Fibroblast of peridontal ligament (primary cell): ENCODE data around the gene CARD11.

Source experiments
- DNase-seq: peaks from one replicate; pipeline ENCODE4 v3.0.0-alpha.2; 2010; ENCODE audit errors: extremely low read depth

Gene CARD11

DNA sequence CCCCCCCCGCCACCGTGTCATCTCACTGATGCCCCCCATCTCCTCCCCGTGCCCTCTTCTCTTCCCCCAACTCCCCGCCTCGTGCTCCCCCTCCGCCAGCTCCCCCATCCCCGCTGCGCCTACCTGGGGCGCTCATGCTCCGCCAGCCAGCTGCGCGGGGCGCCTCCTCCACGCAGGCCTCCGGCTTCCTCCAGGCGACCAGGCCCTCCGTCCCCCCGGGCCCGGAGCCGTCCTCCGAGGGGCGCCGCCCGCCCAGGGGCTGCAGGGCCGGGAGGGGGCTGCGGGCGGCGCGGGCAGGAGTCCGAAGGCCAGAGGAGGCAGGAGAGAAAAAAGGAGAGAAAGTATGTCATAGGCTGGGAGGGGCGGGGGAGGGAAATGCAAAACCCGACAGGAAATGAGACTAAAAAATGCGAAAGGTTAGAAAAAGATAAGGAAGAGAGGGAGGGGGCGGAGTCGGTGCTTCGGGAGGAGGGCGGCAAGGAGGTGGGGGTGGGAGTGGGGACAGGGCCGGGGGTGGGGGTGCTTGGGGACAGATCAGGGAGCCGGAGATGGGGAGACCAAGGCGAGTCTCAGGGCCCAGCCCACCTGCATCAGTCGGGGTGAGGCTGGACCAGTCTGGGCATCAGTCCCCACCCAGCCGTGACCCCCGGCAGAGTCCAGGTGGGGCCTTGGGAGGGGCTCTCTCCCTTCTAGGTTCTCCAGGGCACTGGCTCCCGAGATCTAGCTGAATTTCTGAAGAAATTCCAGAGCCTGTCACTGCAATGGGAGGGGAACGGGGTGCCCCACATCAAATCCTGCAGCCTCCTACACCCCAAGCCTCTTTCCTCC, at the start of gene CARD11:
TSS of gene CARD11 (minus strand) at position 324 of the 828 bp plus-strand sequence. CDS start 85,361 bp downstream, outside the sequence.
- no peak for DNase-seq

GRCh38 chr7:3092468-3092867, 48.8 kb upstream of the CARD11 start:
- no peak for DNase-seq

- DNase-seq, result no peak
Measured at GRCh38 chr7:3091631-3092030, 48.0 kb upstream of the CARD11 start.

DNA sequence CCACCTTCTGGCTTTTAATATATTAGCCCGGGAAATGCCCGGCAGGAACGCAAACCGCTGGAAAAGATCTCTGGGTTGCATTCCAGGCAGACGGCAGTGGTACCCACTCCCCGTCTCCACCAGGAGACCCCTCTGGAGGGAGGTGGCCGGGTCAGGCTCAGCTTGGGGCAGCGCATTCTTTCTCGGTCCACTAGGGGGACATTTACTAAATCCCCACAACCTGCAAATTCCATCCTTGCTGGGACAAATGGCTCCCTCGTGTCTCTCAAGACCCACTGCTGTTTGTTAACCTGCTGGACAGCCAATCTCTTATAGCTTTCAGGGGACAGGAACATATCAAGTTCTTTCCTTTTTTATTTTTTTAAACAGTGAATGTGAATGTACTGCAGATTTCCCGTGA, 45.8 kb upstream of the CARD11 start:
- DNase-seq, result no peak

DNA sequence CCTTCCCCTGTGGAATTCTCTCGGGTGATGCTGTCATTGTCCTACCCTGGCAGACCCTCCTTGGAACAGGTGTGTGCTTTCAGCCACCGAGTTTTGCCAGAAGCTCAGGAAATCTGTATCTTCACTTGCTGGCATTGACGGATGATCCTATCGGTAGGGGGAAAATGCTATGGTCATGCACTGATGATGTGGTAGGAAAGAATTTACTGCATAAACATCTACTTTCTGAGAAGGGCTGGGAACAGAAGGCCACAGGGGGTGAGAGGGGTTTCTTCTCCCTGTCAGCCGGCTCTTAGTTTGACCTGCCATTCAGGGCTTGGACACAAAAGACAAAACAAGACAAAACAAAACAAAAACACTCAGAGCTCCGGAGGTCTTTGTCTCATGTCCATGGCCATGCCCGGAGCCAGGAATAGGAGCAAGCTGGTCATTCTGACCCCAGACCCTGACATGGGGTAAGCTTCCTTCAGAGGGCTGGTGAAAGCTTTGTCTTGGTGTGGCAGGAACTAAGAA, 43.6 kb upstream of the CARD11 start:
- no peak for DNase-seq

GRCh38 chr7:3083350-3083749, 39.7 kb upstream of the CARD11 start:
- DNase-seq, result no peak

GRCh38 chr7:3082831-3083230, 39.2 kb upstream of the CARD11 start:
- DNase-seq, result no peak

DNA sequence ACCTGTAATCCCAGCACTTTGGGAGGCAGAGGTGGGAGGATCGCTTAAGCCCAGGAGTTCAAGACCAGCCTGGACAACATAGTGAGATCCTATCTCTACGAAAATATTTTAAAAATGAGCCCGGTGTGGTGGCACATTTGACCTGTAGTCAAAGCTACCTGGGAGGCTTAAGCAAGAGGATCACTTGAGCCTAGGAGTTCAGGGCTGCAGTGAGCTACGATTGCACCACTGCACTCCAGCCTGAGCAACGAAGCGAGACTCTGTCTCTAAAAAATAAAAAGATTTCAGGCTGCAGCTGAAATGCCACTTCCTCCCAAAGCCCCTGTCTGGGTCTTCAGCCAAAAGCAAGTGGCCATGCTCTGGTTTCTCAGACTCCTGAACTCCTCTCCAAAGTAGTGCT, 38.7 kb upstream of the CARD11 start:
- no peak for DNase-seq

DNA sequence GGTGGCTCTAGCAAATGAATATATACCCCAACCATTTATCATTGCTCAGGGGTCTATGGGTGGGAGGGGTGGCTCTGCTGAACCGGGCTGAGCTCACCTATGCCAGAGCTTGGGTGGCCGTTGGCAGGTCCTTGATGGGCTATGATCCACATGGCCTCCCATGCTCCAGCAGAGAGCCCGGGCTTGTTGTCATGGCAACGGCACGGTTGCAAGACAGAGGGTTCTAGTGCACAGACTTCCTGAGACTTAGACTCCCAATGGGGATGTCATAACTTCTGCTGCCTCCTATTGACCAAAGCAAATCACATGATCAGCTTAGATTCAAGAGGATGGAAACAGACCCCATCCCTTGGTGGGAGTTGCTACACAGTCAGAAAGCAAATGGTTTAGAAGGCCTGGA, 36.4 kb upstream of the CARD11 start:
- DNase-seq, result no peak

- no peak for DNase-seq
Measured at GRCh38 chr7:3078514-3078913, 34.8 kb upstream of the CARD11 start.

- no peak for DNase-seq
Measured at GRCh38 chr7:3076700-3077099, 33.0 kb upstream of the CARD11 start.

GRCh38 chr7:3076163-3076562, 32.5 kb upstream of the CARD11 start:
- no peak for DNase-seq

GRCh38 chr7:3075441-3075840, 31.8 kb upstream of the CARD11 start:
- DNase-seq, result no peak

GRCh38 chr7:3074459-3074821, 30.8 kb upstream of the CARD11 start:
- no peak for DNase-seq

GRCh38 chr7:3073763-3074458, 30.2 kb upstream of the CARD11 start:
- DNase-seq, result no peak

- DNase-seq, result no peak
Measured at GRCh38 chr7:3070908-3071307, 27.2 kb upstream of the CARD11 start.

- no peak for DNase-seq
Measured at GRCh38 chr7:3069771-3070449, 26.2 kb upstream of the CARD11 start.

- DNase-seq, result no peak
Measured at GRCh38 chr7:3068530-3068929, 24.9 kb upstream of the CARD11 start.

GRCh38 chr7:3067606-3068380, 24.1 kb upstream of the CARD11 start:
- DNase-seq, result no peak

DNA sequence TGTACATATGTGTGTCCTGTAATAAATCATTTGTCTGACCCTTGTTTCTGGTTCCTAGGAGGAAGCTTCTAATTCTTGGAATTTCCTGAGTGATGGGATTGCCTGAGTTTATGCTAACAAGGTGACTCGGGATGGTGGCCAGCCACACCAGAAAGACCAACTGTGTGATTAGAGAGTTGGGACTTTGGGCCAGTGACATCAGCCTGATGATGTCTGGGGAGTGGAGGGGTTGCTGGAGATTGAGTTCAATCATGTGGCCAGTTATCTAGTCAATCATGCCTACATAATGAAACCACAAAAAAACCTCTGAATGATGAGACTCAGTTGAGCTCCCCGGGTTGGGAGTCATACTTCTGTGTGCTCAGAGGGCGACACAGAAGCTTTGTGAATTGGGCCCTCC, 23.5 kb upstream of the CARD11 start:
- DNase-seq, result no peak

DNA sequence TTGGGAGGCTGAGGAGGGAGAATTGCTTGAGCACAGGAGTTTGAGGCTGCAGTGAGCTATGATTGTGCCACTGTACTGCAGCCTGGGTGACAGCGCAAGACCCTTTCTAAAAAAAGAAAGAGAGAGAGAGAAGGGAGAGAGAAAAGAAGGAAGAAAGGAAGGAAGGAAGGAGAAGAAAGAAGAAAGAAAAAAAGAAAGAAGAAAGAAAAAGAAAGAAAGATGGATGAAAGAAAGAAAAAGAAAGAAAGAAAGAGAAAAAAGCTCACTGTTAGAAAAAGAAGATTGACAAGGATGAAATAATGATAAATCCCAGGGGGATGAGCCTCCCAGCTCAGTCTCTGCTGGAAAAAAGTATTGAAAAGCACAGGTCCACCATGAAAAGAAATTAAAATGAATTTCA, 22.8 kb upstream of the CARD11 start:
- no peak for DNase-seq

- DNase-seq, result no peak
Measured at GRCh38 chr7:3065724-3066143, 22.1 kb upstream of the CARD11 start.
